Activated naive CD4-positive, alpha-beta T cell treated with Interleukin-2 at 50 U/mL for 16 hours (primary cell): ENCODE measurements around the gene OSBPL3.

Source experiments
- DNase-seq: peaks from one replicate; pipeline ENCODE4 v3.0.0-alpha.2; 2020

The OSBPL3 gene

DNA sequence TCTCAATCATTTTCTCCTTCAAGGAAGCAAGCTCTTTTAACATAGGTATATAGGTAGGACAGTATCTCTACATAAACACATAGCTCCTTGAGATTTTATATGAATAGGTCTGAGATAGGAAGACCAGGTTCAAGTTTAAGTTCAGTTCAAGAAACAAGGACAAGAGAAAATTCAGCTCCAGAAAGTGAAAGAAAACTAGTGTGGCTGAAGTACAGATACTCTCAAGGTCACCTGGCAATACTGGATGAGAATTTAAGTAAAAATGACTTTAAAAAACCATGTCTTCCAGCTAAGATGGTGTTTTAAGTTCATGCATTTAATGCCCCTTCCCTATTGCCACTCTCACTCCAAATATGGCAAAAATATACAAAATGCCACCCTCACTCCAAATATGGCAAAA is 91.3 kb downstream of the OSBPL3 start:
- no peak for DNase-seq

DNA sequence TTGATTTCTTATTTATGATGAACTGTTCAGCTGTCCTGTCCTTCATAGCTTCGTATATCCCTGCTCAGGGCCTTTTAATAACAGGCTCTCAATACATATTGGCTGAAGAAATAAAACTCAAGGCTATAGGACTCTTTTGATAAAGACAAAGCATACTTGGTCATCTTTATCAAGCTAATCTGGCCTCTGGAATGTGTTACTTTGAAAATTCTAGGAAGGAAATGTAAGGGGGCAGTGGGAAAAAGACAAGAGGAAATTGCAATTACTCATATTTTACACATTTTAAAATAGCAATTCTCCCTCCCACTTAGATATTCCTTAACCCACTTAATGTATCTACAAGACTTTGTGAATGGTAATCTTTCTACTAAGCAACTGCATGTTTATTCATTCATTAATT is 94.3 kb downstream of the OSBPL3 start:
- no peak for DNase-seq

DNA sequence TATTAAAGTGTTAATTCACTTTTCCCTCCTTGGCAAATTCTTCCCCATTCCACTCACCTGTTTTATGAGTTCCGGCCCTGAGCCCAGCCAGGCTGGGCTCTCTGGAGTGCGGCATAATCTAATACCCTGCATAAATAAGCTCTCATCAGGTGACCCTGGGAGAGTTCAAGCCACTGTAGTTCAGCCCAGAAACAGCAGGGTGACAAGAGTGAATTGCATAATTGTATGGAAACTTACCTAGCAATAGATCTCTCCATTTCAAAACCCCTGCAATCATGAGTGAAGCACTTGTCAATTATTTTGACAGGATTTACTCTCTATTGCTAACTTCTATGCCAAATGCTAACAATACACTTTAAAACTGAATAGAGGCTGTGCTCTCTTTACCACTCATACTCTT is 94.7 kb downstream of the OSBPL3 start:
- no peak for DNase-seq

DNA sequence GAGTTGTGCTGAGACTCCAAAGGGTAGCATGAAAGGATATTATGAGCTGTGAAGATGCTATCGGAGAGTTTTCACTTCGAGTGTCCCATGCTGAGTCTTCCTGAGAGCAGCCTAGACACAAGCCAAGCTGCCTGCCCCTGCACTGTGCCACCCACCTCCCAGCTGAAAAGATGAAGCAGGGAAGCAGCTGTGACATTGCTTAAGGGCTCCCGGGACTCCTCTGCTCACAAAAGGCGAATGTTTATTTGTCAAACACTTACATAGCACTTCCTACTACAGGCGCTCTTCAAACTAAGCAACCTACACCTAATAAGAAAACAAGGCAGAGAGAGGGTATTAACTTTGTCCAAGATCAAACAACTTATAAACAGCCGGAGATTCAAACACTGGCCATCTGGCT is 95.6 kb downstream of the OSBPL3 start:
- DNase-seq = no peak

DNA sequence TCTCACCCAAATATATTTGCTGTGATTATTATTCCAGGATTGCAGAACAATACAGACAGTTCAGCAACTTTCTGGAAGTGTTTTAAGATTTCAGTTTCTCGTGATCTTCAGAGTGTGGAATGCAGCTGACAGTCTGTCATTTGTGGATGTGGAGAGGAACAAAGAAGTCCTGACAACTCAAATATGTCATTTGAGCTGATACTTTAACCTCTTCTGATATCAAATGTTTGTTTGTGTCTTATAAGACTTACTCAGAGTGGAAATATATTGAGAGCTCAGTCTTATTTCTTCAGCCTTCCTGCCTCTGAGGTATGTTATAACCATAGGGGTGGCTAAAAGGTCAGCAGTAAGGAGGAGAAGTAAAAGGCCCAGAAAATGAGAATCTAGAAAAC is 96.4 kb downstream of the OSBPL3 start:
- DNase-seq = no peak

DNA sequence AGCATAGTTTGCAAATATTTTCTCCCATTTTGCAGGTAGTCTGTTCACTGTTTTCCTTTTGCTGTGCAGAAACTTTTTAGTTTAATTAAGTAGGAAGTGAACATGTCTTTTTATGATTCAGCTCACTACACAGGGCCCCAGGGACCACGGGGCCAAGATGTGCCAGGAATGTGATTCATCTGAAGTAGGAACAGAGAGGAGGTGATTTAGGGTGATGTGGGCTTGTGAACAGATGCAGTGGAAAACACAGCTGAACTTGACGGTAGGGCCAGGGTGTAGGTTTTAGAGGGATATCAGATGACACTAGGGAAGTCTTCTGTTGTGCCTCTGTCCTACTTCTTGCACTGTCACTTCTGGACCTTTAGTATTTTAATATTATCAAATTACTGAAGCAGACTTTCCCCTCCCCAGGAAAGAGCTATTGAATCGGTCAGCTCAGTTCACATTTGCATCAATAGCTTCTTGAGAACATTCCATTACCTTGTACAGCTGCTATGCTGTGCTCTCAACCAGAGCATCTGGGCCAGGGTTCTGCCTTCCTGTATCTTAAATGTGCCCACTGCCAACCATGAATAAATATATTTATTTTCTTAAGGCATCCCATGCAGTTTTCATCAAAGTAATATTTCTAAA is 96.9 kb downstream of the OSBPL3 start:
- DNase-seq = peak; percentile 49

DNA sequence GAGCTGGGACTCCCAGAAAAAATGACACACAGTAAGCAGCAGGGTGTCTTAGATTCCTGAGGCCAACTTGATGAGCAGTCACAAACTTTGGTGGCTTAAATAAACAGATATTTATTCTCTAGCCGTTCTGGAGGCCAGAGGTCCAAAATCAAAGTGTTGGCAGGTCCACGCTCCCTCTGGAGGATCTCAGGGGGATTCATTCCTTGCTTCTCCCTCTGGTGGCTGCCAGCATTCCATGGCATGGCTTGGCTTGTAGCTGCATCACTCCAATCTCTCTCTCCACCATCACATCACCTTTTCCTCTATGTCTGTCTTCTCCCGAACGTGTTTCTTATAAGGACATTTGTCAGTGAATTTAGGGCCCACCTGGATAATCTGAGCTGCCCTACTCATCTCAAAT is 98.4 kb downstream of the OSBPL3 start:
- DNase-seq = no peak

DNA sequence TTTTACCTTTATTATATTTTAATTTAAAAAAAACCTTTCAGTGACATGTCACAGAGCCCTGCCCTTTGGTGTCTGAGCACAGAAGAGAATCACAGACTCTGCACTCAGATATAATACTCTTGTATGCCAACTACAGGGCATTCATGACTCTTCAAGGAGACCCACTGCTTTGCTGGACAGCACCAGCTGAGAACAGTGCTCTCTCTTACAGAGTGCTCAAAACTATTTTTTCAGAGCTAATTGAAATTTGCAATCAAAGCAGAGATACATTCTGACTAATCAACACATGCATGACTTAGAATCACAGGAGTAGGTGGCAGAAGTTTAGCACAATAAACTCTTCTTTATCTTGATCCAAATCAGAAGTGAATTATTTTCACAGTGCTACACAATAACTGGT is 99.1 kb downstream of the OSBPL3 start:
- DNase-seq = no peak

DNA sequence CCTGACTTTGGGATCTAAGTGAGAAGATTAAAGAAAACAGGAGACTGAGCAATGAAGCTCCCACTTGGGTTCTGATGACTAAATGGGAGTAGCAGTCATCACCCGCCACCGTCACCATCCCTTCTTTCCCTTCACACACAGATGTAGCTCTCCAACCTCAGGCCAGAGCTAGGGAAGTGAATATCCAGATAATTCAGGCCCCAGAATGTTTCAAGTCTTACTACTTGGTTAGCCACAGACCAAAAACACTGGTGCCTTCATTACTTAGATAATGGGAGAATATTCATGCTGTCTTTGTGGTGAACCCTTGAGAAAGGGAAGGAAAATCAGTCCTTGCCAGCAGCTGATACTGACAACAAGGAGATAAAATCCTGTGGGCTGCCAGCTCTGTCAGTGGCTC is 100.7 kb downstream of the OSBPL3 start:
- no peak for DNase-seq

DNA sequence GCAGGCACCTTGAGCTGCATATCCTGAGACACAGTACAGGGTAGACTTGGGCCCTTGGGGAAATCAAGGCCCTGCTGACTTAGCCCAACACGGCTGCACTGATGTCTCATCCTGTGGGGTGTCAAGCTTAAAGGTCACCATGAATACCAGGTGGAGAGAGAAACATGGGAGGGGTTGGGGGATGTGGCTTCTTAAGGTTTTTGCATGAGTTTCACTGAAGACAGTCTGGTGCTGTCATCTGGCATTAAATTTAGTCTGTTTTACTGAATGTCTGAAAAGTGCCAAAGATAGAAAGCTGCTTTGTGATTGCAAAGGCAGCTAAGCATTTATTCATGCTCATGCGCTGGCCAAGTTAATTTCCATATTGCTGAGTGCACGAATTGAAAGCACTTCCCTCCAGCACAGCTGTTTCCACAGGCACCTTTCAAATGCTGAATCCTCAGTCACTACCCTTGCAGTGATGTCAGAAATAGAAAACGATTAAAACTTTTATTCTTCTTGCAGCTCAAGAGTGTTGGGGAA is 102.1 kb downstream of the OSBPL3 start:
- DNase-seq = peak; percentile 38

DNA sequence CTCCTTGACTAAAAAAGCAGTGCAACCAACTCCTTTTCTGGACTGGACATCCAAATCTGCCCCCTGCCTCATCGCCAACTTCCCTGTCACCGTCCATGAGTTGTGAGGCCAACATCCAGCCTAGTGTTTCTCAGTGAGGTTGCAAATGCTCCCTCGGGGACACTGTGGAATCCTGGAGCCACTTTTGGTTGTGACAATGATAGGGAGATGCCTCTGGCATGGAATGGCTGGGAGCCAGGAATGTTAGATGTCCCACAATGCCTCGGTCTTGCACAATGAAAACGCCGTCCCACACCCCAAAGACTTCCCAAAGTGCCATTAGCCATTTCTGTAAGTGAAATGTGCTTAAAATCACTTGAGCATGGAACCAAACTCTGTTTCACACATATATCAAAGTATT is 105.2 kb downstream of the OSBPL3 start:
- no peak for DNase-seq

DNA sequence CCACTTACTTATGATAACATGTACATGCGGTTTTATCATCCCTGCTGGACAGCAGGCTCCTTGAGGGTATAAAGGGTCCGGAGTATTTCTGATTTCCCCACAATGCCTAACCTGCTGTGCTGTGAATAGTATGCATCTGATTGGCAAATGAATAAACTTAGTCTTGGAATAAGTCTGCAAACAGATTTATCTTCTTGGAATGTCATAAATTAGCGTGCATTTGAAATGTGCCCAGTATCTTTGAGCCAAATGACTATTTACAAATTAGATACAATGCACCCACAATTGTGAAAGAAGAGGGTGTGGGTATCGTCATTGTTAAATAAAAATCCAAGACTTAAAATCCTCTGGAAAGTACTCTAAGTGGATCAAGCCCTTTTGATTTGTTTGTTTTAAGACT is 106.0 kb downstream of the OSBPL3 start:
- DNase-seq = no peak

DNA sequence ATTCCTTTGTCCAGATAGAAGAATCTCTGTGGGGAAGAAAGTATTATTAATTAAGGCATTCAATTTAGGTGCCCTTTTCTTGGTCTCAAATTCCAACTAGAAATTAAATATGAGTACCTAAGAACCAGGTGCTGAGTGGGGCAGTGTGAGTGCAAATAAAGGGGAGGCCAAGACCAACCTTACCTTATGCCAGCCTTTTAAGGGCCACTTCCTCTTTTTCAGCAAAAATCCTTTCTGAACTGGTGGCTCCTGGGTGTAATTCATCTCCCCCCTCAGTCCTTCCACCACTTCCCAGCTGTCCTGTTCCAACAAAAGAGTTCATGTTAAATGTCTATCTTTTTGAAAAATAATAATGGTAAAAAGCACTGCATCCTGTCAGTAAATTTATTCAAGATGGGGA is 108.2 kb downstream of the OSBPL3 start:
- no peak for DNase-seq

DNA sequence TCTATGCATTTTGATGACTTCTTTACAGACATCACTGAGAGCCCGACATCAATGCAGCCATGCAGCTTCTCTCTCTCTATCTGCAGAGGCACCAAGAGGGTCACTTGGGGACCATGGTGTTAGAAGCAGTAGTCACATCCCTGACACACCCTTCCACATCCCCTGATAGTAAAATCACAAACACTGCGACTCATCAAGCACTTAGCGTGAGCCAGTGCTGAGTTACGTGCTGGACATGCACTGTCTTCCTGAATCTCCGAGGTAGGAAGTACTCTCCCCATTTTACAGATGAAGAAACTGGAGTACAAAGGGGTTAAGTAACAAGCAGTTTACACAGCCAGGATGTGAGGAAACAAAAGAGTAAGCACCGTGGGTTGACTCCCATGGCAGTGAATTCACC is 109.2 kb downstream of the OSBPL3 start:
- no peak for DNase-seq

DNA sequence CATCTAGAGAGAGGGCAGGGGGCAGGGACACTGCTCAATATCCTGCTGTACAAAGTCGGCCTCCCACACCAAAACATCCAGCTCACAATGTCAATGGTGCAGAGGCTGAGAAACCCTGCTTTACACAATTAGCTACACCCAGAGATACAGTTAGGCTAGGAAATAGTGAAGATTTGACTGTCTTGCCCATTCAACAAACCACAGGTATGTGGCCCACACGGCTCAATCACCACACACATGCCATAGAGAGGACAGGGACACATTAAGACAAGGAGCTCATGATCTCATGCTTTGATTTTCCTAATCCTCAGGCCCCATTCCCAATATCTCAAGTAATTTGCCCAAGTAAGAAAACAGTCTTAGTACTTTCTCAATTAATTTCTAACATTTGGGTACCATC is 110.4 kb downstream of the OSBPL3 start:
- DNase-seq = no peak

DNA sequence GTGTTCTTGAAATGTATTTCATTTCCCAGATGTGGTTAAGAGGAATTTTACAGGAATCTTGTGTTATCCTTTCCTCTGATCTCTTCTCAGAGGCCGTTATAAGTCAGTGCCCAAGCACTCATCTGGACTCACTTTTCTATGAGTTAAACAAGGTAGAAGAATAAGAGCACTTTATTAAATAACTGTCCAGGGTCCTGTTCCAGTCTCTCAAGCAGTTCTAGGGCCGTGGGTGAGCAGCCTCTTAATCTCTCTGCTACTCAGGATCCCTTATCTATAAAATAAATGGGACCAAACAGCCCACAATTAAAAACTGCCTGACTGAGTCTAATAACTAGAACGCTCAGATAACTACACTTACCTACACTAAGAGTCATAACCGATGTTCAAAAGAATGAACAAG is 111.2 kb downstream of the OSBPL3 start:
- DNase-seq = no peak

DNA sequence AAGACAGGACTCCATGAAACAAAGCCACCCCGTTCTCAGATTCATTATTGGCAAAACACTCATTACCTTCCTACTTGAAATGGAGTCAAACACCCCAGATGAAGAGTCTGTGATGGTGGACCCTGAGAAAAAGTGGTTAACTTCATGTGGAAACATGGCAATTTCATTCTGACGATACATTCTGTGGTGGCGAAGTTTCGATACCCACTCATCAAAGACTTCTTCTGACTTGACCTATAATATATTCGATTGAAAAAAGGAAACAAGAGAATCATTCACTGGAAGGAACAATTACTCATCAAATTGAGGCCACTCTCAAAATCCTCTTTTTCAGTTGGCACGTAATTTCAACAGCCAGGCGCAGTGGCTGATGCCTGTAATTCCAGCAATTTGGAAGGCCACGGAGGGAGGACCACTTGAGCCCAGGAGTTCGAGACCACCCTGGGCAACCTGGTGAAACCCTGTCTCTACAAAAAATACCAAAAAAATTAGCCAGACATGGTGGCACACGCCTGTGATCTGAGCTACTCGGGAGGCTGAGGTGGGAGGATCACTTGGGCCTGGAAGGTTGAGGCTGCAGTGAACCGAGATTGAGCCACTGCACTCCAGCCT is 113.9 kb downstream of the OSBPL3 start:
- DNase-seq = peak; percentile 56

DNA sequence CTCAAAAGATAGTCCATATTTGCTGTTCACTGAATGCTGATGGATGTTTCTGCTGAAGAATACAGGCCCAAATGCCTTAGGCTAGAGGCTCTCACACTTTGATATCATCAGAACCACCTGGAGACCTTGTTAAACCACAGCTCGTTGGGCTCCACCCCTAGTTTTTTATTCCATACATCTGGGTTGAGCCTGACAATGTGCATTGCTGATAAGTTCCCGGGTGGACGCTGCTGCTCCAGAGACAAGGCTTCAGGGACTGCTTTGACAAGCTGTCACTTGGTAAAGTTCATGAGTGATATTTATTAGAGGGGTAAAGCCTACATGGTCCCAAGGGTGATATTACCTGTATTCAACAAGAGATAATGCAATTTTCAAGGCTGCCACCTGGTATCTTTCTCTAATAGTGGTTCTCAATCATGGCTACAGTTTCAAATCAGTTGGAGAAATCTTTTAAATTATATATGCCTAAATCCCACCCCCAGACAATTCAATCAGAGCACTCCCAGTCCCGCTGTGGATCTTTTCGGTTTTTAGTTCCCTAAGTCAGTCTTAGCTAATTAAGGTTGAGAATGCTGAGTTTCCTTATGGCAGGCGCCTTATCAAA is 115.7 kb downstream of the OSBPL3 start:
- DNase-seq = no peak

DNA sequence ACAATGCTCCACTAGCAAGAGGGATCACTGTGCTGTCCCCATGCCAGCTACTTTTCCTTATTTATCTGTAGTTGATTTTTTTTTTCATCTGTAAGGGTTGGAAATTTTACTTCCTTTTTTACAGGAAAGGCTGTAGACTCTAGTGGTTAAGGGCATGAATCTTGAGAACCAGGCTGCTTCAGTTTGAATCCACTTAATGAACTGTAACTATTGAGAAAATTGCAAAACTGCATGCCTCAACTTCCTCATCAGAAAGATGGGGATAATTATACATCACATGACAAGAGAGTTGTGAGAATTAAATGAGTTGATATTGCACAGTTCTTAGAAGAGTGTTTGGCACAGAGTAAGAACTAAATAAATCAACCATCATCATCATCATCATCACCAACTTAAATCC is 116.4 kb downstream of the OSBPL3 start:
- DNase-seq = no peak

DNA sequence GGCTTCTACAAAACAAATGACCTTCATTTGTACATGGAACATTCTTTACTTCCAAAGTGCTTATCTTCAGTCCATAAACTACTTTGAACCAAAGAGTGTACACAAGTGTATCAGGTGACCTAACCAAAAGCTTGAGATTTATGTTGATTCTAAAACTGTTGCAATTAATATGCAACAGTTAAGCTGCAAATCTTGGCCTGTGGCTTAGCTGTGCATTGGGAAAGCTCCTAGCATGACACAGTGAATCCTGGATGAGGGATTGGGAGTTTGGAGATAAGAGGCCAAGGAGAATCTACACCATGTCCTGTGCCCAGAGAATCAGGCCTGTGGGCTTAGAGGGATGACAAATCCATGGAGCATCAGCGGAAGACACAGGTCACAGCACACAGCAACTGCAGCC is 117.5 kb downstream of the OSBPL3 start:
- DNase-seq = no peak

DNA sequence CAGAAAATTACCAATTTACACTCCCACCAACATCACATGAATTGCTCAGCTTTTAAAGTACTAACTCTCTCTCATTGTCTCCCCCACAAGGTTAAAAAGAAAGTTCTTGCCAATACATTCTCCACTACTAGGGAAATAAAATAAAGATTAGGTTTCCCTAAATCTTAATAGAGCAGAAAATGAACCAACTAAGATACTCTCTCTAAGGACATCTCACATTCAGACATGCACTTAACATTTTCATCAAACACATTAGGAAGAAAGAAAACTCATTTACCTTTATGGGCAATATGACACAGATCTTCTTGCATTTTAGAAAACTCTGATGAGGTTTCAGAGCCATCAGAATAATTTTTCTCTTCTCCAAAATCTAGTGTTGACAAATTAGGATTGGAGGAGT is 118.6 kb downstream of the OSBPL3 start:
- DNase-seq = no peak

DNA sequence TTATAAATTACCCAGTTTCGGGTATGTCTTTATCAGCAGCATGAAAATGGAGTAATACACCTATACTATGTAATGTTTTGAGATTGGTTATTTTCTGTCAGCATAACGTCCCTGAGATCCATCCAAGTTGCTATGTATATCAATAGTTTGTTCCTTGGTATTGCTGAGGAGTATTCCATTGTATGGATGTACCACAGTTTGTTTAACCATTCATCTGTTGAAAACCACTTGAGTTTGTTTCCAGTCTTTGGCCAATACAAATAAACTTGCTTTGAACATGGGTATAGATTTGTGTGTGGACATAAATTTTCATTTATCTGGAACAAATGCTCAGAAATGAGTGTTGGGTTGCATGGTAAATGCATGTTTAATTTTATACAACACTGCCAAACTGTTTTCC is 119.4 kb downstream of the OSBPL3 start:
- DNase-seq = no peak

DNA sequence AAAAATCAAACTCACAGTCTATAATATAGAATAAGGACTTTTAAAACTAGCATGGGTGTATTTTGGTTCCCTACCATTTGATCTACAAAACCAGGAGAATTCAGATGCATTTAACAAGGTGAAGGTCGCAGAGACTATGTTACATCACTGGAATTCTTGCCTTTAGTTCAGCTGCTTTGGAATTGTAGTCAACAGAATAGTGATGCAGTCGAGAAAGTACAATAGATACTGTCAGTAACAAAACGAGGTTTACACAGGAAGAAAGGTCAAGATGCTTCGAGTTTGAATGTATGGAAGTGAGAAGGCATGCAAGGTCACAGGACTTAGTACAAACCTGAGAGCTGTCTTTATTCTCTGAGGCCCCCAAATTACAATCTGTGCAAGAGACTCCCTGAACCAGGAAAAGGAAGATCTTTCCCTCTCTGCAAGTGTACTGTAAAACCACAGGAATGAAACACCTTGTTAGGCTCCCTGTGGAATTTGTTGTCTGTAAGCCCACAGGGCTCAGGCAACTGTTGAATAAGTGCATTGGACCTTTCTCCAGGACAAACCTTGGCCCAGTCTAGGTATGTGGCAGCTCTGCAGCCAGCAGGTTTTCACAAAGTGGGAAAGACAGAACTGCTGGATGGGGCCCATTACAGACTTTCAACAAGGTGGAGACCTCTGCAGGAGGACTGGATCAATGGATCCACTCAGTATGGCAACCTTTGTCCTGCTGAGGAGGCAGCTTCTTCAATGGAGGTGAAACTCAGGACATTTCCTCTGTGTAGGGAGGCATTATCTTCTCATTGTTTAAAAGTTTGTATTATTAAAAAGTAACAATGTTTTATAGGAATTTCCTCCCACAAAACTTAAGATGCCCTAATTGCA is 121.6 kb downstream of the OSBPL3 start:
- DNase-seq = no peak

DNA sequence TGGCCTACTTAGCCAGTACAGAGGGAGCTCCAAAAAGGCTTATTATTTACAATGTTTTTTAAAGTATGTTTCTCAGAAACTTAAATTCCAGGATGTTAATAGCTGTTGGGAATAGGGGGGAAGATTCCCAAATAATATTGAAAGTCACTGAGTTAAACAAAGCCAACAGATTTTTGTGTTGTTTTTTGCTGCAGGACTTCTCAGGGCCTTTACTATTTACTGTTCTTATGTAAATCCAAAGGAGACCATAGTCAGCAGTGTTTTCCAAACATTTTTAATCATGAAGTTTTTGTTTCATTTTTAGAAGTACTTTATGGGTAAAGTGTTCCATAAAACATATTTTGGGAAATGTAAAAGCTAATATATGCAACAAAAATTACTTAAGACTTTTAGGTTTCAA is 122.4 kb downstream of the OSBPL3 start:
- DNase-seq = no peak
